Neural cell (in vitro differentiated cells): ENCODE data around the gene PTH1R.

Source experiments
- EP300 ChIP-seq: fragments of 450-650 bp; conservative IDR thresholded peaks from 2 replicates; pipeline ENCODE4 v1.6.1; 2014; ENCODE audit warnings: antibody characterized with exemption, mild to moderate bottlenecking, moderate library complexity; ENCODE audit not compliant: poor library complexity, severe bottlenecking
- MXI1 ChIP-seq: fragments of 450-650 bp; conservative IDR thresholded peaks from 2 replicates; pipeline ENCODE4 v1.6.1; 2014; ENCODE audit warnings: antibody characterized with exemption, mild to moderate bottlenecking; ENCODE audit not compliant: poor library complexity, severe bottlenecking
- POLR2AphosphoS5 ChIP-seq: IDR thresholded peaks from 2 replicates; pipeline ENCODE4 v1.6.1; 2012
- RAD21 ChIP-seq: fragments of 450-650 bp; conservative IDR thresholded peaks from 2 replicates; pipeline ENCODE4 v1.6.1; 2014; ENCODE audit warnings: antibody characterized with exemption, mild to moderate bottlenecking, moderate library complexity
- TF ChIP-seq, protein P1 (sequence below): fragments of 450-650 bp; IDR thresholded peaks from 2 replicates; pipeline ENCODE4 v1.5.1; 2014; ENCODE audit warnings: antibody characterized with exemption, mild to moderate bottlenecking, moderate library complexity; ENCODE audit not compliant: poor library complexity, severe bottlenecking
- TF ChIP-seq, protein P2 (sequence below): IDR thresholded peaks from 2 replicates; pipeline ENCODE4 v1.6.1; 2012; ENCODE audit warnings: borderline replicate concordance

DNA sequence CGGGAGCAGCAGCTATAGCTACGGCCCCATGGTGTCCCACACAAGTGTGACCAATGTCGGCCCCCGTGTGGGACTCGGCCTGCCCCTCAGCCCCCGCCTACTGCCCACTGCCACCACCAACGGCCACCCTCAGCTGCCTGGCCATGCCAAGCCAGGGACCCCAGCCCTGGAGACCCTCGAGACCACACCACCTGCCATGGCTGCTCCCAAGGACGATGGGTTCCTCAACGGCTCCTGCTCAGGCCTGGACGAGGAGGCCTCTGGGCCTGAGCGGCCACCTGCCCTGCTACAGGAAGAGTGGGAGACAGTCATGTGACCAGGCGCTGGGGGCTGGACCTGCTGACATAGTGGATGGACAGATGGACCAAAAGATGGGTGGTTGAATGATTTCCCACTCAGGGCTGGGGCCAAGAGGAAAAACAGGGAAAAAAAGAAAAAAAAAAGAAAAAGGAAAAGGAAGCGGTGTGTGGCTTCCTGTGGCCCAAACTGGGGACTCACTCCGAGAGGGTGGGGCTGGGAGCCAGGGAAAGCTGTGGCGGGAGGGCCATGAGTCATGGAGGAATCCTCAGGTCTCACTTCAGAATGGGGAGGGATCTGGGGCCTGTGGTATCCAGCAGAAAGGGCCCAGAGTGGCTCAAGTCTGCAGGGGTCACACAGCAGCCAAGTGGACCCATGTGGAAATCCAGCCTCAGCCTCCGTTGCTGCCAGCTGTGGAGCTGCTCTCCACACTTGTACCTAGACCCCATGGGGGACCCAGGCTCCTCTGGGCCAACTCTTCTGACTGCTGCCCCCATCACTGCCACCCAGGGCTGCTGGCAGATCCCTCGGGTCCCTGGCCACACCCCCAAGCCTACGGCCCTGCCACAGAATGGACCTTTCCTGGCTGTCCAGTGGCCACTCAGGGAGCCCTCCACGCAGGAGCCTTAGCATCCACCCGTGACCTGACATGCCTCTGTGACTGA is 26.1 kb downstream of the PTH1R start:
- TF ChIP-seq, protein P1, sequence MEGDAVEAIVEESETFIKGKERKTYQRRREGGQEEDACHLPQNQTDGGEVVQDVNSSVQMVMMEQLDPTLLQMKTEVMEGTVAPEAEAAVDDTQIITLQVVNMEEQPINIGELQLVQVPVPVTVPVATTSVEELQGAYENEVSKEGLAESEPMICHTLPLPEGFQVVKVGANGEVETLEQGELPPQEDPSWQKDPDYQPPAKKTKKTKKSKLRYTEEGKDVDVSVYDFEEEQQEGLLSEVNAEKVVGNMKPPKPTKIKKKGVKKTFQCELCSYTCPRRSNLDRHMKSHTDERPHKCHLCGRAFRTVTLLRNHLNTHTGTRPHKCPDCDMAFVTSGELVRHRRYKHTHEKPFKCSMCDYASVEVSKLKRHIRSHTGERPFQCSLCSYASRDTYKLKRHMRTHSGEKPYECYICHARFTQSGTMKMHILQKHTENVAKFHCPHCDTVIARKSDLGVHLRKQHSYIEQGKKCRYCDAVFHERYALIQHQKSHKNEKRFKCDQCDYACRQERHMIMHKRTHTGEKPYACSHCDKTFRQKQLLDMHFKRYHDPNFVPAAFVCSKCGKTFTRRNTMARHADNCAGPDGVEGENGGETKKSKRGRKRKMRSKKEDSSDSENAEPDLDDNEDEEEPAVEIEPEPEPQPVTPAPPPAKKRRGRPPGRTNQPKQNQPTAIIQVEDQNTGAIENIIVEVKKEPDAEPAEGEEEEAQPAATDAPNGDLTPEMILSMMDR = no peak
- TF ChIP-seq, protein P2, sequence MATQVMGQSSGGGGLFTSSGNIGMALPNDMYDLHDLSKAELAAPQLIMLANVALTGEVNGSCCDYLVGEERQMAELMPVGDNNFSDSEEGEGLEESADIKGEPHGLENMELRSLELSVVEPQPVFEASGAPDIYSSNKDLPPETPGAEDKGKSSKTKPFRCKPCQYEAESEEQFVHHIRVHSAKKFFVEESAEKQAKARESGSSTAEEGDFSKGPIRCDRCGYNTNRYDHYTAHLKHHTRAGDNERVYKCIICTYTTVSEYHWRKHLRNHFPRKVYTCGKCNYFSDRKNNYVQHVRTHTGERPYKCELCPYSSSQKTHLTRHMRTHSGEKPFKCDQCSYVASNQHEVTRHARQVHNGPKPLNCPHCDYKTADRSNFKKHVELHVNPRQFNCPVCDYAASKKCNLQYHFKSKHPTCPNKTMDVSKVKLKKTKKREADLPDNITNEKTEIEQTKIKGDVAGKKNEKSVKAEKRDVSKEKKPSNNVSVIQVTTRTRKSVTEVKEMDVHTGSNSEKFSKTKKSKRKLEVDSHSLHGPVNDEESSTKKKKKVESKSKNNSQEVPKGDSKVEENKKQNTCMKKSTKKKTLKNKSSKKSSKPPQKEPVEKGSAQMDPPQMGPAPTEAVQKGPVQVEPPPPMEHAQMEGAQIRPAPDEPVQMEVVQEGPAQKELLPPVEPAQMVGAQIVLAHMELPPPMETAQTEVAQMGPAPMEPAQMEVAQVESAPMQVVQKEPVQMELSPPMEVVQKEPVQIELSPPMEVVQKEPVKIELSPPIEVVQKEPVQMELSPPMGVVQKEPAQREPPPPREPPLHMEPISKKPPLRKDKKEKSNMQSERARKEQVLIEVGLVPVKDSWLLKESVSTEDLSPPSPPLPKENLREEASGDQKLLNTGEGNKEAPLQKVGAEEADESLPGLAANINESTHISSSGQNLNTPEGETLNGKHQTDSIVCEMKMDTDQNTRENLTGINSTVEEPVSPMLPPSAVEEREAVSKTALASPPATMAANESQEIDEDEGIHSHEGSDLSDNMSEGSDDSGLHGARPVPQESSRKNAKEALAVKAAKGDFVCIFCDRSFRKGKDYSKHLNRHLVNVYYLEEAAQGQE = no peak
- TF ChIP-seq MXI1 (no peak), POLR2AphosphoS5 (no peak), EP300 (no peak), RAD21 (no peak)
